Brain microvascular endothelial cell (primary cell): ENCODE results near the gene SLC49A3.

ENCODE experiments used
- DNase-seq: peaks from one replicate; pipeline ENCODE4 v3.0.0-alpha.2; 2020
- H3K27ac ChIP-seq: fragments of 250-450 bp; sonication (Bioruptor Pico); 2 replicates; pipeline ENCODE4 v1.5.1; 2020; ENCODE audit warnings: mild to moderate bottlenecking, moderate library complexity
- H3K27me3 ChIP-seq: fragments of 250-450 bp; sonication (Bioruptor Pico); replicated peaks from 2 replicates; pipeline ENCODE4 v1.5.1; 2020; ENCODE audit warnings: mild to moderate bottlenecking
- H3K36me3 ChIP-seq: fragments of 250-450 bp; sonication (Bioruptor Pico); replicated peaks from 2 replicates; pipeline ENCODE4 v1.5.1; 2020; ENCODE audit warnings: mild to moderate bottlenecking
- H3K4me3 ChIP-seq: 2 replicates; pipeline ENCODE4 v1.5.1; 2011; ENCODE audit warnings: low read depth, mild to moderate bottlenecking, control low read depth, low read length, moderate library complexity
- CTCF ChIP-seq: IDR thresholded peaks from 2 replicates; pipeline ENCODE4 v1.5.1; 2011; ENCODE audit warnings: low read depth, mild to moderate bottlenecking, moderate library complexity, low read length, control low read depth, inconsistent platforms; ENCODE audit errors: missing control alignments
- in situ Hi-C: cut with HindIII; loops from 2 replicates; pipeline ENCODE4 v1.10.0; 2017; ENCODE audit warnings: low sequenced_read_pairs, low pct_ligation_motif_present

SLC49A3 gene

DNA sequence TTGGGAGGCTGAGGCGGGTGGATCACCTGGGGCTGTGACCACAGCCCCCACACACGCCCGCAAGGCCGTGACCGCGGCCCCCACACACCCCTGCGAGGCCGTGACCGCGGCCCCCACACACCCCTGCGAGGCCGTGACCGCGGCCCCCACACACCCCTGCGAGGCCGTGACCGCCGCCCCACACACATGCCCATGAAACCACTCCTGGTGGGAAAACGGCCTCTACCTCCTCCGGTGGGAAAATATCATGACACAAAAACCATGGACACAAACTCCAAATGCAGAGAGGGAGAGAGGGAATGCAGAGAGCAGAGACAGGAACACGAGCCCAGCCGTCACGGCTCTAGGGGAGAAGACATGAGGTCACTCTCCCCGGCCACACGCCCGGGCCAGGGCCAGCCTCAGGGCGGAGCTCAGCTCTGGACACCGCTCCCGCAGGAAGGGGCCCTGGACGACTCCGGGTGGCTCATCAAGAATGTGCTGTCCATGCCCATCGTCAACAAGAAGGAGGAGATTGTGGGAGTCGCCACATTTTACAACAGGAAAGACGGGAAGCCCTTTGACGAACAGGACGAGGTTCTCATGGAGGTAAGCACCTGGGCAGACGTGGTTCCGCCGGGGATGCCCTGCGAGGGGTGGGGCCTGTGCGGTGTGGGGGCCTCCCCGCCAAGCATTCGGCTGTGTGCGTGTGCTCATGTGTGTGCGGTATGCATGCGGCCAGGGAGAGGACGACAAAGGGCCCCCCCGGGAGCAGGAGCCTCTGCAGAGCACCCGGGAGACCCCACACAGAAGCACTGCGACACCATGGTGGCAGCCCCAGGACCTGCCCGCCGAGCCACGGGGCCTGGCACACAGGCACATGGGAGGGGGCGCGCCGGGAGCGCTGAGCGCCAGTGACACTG, 32.3 kb downstream of the SLC49A3 start:
- Histone ChIP-seq H3K27ac (no peak overlapping the region), H3K36me3 (no peaks in the 10 kb centered on the region), H3K27me3 (no peaks in the 10 kb centered on the region), H3K4me3 (no peak overlapping the region)
- DNase-seq: no peak
- in situ Hi-C loops: no loop called here
- TF ChIP-seq CTCF: no peak

DNA sequence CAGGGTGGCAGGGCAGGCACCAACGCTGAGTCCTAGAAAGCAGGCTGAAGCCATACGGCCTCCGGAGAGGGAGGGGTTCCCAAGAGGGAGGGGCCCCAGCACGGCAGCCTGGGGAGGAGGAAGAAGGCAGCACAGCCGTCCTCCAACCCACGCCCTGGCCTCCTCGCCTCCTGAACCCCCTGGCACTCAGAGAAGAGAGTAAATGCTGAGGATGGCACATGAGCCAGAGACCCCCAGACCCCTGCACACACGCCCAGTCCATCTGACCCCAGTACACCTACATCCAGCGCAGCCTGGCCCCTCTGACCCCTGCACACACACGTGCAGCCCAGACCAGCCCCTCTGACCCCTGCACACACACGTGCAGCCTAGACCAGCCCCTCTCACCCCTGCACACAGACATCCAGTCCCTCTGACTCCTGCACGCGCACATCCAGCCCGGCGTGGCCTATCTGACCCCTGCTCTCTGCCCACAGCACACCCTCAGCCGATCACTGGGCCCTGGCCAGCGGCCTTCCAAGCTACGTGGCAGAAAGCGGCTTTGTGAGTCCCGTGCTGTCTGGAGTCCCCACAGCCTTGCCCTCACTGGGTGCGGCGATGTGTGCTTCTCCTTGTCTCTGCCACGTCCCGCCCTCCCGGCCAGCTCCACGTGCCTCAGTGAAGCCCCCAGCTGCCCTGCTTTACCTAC, 33.3 kb downstream of the SLC49A3 start:
- H3K27me3 ChIP-seq: no peaks in the 10 kb centered on the region
- H3K4me3 ChIP-seq: no peak overlapping the region
- in situ Hi-C loops: no loop called here
- H3K27ac ChIP-seq: no peak overlapping the region
- DNase-seq: no peak
- no peak for TF ChIP-seq CTCF
- H3K36me3 ChIP-seq: no peaks in the 10 kb centered on the region

DNA sequence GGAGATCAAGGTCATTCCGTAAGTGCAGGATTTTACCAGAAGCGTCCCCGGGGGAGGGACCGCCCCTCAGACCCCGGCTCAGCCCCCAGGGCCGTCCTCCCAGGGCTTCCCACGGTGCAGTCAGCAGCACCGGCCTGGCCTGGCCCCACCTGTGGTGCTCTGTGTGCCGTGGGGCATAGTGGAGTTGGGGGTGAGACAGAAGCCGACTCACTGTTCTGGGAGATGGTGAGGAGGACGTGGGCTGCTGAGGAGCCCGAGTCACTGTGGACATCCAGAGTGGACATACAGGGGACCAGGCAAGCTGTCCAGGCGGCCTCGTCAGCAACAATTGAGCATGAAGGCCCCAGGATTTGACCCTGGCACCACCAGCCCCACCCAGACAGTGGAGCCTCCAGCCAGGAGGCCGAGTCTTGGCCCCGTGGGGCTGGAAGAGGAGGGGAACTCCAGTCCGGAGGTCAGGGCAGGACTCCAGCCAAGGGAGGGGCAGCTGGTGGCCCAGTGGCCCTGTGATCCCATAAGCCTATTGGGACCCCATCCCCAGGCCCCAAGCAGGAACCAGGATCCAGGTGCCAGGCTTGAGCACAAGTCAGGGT, 34.0 kb downstream of the SLC49A3 start:
- no peak overlapping the region for H3K4me3 ChIP-seq
- no peak for DNase-seq
- no peak overlapping the region for H3K27ac ChIP-seq
- no peaks in the 10 kb centered on the region for H3K27me3 ChIP-seq
- TF ChIP-seq CTCF: no peak
- in situ Hi-C loops: no loop called here
- H3K36me3 ChIP-seq: no peaks in the 10 kb centered on the region

GRCh38 chr4:654503-654845, 34.5 kb downstream of the SLC49A3 start:
- in situ Hi-C loops: no loop called here
- no peak overlapping the region for H3K4me3 ChIP-seq
- H3K27ac ChIP-seq: no peak overlapping the region
- DNase-seq: no peak
- TF ChIP-seq CTCF: no peak
- no peaks in the 10 kb centered on the region for H3K27me3 ChIP-seq
- no peaks in the 10 kb centered on the region for H3K36me3 ChIP-seq

DNA sequence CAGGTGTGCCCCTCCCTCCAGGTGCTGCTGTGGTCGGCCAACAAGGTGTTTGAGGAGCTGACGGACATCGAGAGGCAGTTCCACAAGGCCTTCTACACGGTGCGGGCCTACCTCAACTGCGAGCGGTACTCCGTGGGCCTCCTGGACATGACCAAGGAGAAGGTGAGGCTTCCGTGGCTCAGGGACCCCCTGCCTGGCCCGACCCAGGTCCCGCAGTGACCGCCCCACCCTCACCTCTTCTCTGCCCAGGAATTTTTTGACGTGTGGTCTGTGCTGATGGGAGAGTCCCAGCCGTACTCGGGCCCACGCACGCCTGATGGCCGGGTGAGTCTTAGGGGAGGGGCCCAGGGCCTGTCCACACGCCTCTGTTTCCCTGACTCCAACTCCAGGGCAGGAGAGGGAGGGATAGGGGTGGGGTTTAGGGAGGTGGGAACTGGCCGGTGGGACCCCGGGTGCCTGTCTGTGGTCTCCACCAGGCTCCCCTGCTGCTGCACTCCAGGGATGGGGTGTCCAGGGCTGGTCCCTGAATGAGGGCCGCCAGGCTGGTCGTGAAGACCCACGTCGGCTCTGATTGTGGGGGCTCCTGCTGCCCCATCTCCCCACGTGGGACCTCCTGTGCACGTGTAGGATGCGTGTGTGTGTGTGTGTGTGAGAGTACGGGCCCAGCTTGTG, 35.0 kb downstream of the SLC49A3 start:
- H3K4me3 ChIP-seq: no peak overlapping the region
- no peak overlapping the region for H3K27ac ChIP-seq
- TF ChIP-seq CTCF: no peak
- no peak for DNase-seq
- in situ Hi-C loops: no loop called here
- H3K27me3 ChIP-seq: no peaks in the 10 kb centered on the region
- no peaks in the 10 kb centered on the region for H3K36me3 ChIP-seq
